ENCODE results near the gene NAA10. TPM values are rescaled to one million over a fixed set of nuclear protein-coding genes. Genes with fewer than 3 reads are reported as not detected.

Gene NAA10
- total RNA-seq, 4 donors from 2014 or later, result 58.7 to 89.3 (median 69.7) TPM

GRCh38 chrX:153933748-153934147 is 1.1 kb downstream of the NAA10 start:
- WGBS, 2 donors, result 36 to 41% methylated on average over 7 of the region's 7 CpGs
- Histone ChIP-seq H3K4me3 (replicated peaks in 1 of 3) (peak overlapping the region in 1 of 3 donors; percentile 51), H3K36me3 (peaks cover 0 to 5% of the 10 kb centered on the region in 2 donors), H3K4me1 (peaks cover 0 to 14% of the 10 kb centered on the region in 2 donors), H3K9me3 (no peaks in the 10 kb centered on the region), H3K27me3 (no peaks in the 10 kb centered on the region), H3K27ac (no peak overlapping the region)
- intact Hi-C loops (cut with DNase I), result loop anchor here (10.0 kb wide), 1 partner anchor 59 kb away; no protein-coding TSS in a partner anchor
- no peak for DNase-seq
- TF ChIP-seq CTCF (IDR thresholded peaks at IDR 0.05), result no peak
- TF ChIP-seq POLR2A (IDR thresholded peaks at IDR 0.05), result no peak

- TF ChIP-seq CTCF (IDR thresholded peaks at IDR 0.05), result no peak
- no peak for TF ChIP-seq POLR2A (IDR thresholded peaks at IDR 0.05)
- Histone ChIP-seq H3K9me3 (no peaks in the 10 kb centered on the region), H3K27me3 (no peaks in the 10 kb centered on the region), H3K4me3 (replicated peaks in 1 of 3) (no peak overlapping the region), H3K36me3 (peaks cover 0 to 5% of the 10 kb centered on the region in 2 donors), H3K27ac (no peak overlapping the region), H3K4me1 (peaks cover 3 to 19% of the 10 kb centered on the region in 2 donors)
- WGBS, 2 donors, result 94 to 96% methylated on average over 6 to 11 of the region's 13 CpGs
- intact Hi-C loops (cut with DNase I), result loop anchor here (10.0 kb wide), 1 partner anchor 58 kb away; no protein-coding TSS in a partner anchor
- DNase-seq, result no peak
Observed at GRCh38 chrX:153932220-153932915, 2.5 kb downstream of the NAA10 start.

- TF ChIP-seq POLR2A (IDR thresholded peaks at IDR 0.05), result no peak
- no peak for TF ChIP-seq CTCF (IDR thresholded peaks at IDR 0.05)
- WGBS, 2 donors, result 87 to 95% methylated on average over 3 to 11 of the region's 13 CpGs
- intact Hi-C loops (cut with DNase I), result loop anchor here (10.0 kb wide), 1 partner anchor 57 kb away; no protein-coding TSS in a partner anchor
- Histone ChIP-seq H3K36me3 (peaks cover 0 to 5% of the 10 kb centered on the region in 2 donors), H3K4me1 (peaks cover 4 to 26% of the 10 kb centered on the region in 2 donors), H3K27me3 (no peaks in the 10 kb centered on the region), H3K4me3 (replicated peaks in 1 of 3) (no peak overlapping the region), H3K27ac (no peak overlapping the region), H3K9me3 (no peaks in the 10 kb centered on the region)
- no peak for DNase-seq
Observed at GRCh38 chrX:153931748-153932147, 3.1 kb downstream of the NAA10 start.

GRCh38 chrX:153931151-153931550 is 3.7 kb downstream of the NAA10 start:
- intact Hi-C loops (cut with DNase I), result loop anchor here (10.0 kb wide), 1 partner anchor 56 kb away; no protein-coding TSS in a partner anchor
- no peak overlapping the region for H3K4me3 ChIP-seq (replicated peaks in 1 of 3)
- H3K4me1 ChIP-seq, result peaks cover 4 to 31% of the 10 kb centered on the region in 2 donors
- H3K27ac ChIP-seq, result no peak overlapping the region
- H3K27me3 ChIP-seq, result no peaks in the 10 kb centered on the region
- H3K9me3 ChIP-seq, result no peaks in the 10 kb centered on the region
- 78 to 100% methylated on average over 2 to 4 of the region's 8 CpGs for WGBS, 2 donors
- no peak for DNase-seq
- H3K36me3 ChIP-seq, result peaks cover 0 to 5% of the 10 kb centered on the region in 2 donors
- TF ChIP-seq CTCF (IDR thresholded peaks at IDR 0.05) (no peak), POLR2A (IDR thresholded peaks at IDR 0.05) (no peak)

Data from thyroid gland (tissue), 4 donors.